M059J (cell line): ENCODE results near the gene THRSP. TPM values are rescaled to one million over a fixed set of nuclear protein-coding genes. Genes with fewer than 3 reads are reported as not detected.
A peak's percentile ranks its signal among the peaks of the same experiment; 100 is the strongest.
"Not testable (repeated sequence)": the region's sequence is repeated elsewhere in the genome, so short reads cannot be mapped to it uniquely, and the experiment has no call there.

Experiments
- DNase-seq: peaks from one replicate; pipeline ENCODE4 v3.0.0-alpha.2; 2012; ENCODE audit warnings: low read depth
- total RNA-seq: library from RNA; depleted of rRNA; stranded (reverse); fragments of >200 nt; shearing (Covaris generic); gene quantifications from 2 replicates; pipeline ENCODE4 v1.2.3, GENCODE V29; 2014

Gene THRSP
- total RNA-seq, 1 experiment from 2014 or later, result not detected

GRCh38 chr11:78066471-78066870, 2.8 kb downstream of the THRSP start:
- DNase-seq, result no peak

DNA sequence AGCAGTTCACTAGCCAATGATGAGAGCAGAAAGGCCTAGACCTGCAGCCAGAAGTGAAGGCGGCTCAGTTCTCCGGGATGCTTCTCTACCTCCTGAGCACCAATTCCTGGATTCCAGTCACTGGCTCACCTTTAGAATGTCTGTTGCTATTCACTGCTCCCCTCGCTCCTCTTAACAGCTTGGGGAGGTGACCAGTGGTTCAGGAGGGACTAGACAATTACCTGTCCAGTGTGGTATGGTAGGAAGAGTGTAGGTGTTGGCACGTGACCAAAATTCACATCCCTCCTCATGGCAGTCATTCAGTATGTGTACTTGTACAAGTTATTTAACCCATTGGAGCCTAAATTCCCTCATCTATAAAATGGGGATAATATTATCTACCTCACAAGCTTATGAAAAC, 4.0 kb downstream of the THRSP start:
- DNase-seq, result no peak

GRCh38 chr11:78069465-78069864, 5.8 kb downstream of the THRSP start:
- DNase-seq, result peak; percentile 45

DNA sequence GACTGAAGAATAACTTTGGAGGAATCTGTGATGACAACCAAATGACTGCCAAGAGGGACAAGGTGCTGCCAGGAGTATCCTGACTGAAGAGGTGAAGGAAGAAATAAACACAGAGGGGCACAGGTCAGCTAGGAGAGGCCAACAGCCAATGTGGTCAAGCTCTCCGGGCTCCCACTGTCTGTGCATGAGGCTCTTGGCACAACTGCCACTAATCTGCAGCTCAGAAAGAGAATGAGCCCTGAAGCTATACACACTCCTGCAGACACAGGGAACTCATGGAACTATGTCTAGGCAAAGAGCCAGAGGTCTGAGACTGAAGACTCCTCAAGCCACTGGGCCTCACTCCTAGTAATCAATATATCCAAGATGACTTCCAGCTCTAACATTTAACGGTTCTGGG, 7.0 kb downstream of the THRSP start:
- DNase-seq, result peak; percentile 60

- no peak for DNase-seq
Measured at GRCh38 chr11:78071717-78072116, 8.1 kb downstream of the THRSP start.

GRCh38 chr11:78072455-78072854, 8.8 kb downstream of the THRSP start:
- no peak for DNase-seq

GRCh38 chr11:78074756-78075155, 11.1 kb downstream of the THRSP start:
- no peak for DNase-seq

- no peak for DNase-seq
Measured at GRCh38 chr11:78076733-78077403, 13.2 kb downstream of the THRSP start.

- not testable (repeated sequence) for DNase-seq
Measured at GRCh38 chr11:78077592-78077991, 13.9 kb downstream of the THRSP start.

DNA sequence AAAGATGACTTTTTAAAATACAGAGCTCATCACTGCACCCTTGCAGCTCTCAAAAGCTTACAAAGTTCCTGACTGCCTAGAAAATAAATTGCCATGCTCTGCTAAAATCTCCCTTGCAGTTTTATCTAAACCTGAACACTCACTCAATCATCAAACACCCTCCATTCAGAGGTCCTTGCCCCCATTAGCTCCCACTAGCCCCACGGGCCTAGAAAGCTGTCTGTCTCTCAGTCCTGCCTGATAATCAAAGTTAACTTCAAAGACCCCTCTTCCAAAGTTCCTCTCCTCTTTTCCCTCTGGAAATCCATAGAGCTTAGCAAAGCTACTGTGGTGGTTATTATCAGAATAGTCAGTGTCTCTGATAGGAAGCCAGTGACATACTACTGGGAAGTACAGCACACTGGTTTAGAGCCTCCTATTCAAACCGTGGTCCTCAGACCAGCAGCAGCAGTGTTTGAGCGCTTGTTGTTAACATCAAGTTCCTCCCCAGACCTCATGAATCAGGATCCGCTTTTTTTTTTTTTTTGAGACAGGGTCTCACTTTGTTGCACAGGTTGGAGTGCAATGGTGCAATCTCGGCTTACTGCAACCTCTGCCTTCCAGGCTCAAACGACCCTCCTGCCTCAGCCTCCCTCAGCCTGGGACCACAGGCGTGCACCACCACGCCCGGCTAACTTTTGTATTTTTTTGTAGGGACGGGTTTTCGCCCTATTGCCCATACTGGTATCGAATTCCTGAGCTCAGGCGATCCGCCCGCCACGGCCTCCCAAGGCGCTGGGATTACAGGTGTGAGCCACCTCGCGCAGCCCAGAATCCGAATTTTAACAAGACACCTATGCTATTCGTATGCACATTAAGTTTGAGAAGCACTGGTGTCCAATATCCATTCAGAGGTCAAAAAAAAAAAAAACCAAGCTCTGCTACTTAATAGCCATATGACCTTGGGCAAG, 14.8 kb downstream of the THRSP start:
- DNase-seq, result no peak

- DNase-seq, result peak; percentile 78
Measured at GRCh38 chr11:78079232-78080083, 15.8 kb downstream of the THRSP start, which contains the start of gene NDUFC2. TSS of gene NDUFC2 (minus strand) at chr11:78079862. CDS start at chr11:78079744, 118 bp downstream.

DNA sequence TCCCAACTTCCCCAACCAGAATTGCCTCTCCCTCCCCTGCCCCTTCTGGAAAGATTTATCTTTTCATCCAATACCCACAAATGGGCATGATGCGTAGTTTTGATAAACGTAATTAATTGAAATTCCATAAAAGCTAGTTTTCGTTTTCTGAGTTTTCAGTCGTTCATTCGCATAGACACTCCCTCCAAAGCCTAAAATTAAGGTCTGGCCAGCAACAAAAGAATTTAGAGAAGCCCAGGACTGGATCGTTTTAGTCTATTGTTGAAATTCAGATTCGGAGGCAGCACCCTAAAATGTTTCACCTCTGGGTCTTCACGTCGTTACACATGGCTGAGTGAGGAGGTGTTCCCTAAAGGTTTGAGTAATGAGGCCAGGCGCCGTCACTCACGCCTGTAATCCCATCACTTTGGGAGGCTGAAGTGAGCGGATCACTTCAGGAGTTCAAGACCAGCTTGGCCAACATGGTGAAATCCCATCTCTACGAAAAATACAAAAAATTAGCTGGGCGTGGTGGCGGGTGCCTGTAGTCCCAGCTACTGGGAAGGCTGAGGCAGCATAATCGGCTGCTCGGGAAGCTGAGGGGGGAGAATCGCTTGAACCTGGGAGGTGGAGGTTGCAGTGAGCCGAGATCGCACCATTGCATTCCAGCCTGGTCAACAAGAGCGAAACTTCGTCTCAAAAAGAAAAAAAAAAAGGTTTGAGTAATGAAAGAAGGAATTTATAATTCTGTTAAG, 16.6 kb downstream of the THRSP start:
- DNase-seq, result peak; percentile 25

- peak; percentile 89 for DNase-seq
Measured at GRCh38 chr11:78080818-78081495, 17.3 kb downstream of the THRSP start.

- DNase-seq, result no peak
Measured at GRCh38 chr11:78081583-78081982, 17.9 kb downstream of the THRSP start.

DNA sequence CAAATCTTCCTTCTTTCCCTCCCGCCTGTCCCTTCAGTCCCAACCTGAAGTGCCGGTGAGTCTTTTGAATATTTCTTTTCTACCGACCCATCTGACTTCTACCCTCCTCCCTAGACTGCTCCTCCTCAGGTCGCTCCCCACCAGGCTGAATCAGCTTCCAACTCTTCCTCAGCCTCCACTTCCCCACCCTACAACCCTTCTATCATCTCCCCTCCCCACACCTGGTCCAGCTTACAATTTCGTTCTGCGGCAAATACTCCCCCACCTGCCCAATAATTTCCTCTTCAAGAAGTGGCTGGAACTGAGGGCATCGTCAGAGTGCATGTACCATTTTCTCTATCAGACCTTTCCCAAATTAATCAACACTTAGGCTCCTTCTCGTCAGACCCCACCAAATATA, 18.5 kb downstream of the THRSP start:
- DNase-seq, result no peak

DNA sequence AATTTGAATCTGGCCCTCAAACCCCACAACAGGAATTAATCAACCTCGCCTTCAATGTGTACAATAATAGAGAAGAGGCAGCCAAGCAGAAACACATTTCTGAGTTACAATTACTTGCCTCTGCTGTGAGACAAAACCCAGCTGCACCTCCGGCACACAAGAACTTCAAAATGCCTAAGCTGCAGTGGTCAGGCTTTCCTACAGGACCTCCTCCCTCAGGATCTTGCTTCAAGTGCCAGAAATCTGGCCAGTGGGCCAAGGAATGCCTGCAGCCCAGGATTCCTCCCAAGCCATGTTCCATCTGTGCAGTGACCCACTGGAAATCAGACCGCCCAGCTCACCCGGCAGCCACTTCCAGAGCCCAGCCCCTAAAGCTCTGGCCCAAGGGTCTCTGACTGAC, 19.4 kb downstream of the THRSP start:
- no peak for DNase-seq

- not testable (repeated sequence) for DNase-seq
Measured at GRCh38 chr11:78084506-78084905, 20.8 kb downstream of the THRSP start.

DNA sequence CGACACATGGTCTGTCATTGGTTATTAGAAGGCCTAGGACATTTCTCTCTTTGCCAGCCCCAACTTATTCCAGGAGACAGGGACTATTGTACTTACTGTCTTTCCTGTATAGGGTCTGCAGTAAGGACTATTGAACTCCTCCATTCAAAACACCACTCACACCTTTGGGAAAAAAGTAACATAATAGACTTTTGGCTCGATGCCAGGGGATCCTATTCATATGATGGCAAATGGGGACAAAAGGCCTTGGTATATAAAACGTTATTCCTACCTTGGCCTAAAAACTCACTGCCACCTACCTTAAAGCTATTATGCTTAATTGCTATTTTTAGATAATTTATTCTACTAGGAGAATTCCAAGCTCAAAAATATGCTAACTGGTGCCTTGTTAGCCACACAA, 22.3 kb downstream of the THRSP start:
- DNase-seq, result no peak

DNA sequence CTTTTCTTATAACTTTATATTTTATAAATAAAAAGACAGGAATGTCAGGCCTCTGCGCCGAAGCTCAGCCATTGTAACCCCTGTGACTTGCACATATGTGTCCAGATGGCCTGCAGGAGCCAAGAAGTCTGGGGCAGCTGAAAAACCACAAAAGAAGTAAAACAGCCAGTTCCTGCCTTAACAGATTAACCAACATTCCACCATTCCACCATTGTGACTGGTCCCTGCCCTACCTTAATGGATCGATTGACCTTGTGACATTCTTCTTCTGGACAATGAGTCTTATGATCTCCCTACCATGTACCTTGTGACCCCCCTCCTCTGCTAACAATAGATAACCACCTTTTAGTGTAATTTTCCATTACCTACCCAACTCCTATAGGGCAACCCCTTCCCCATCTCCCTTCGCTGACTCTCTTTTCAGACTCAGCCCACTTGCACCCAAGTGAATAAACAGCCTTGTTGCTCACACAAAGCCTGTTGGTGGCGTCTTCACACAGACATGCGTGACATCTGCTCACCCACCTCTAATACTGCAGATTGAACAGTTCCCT, 22.9 kb downstream of the THRSP start:
- peak; percentile 23 for DNase-seq

DNA sequence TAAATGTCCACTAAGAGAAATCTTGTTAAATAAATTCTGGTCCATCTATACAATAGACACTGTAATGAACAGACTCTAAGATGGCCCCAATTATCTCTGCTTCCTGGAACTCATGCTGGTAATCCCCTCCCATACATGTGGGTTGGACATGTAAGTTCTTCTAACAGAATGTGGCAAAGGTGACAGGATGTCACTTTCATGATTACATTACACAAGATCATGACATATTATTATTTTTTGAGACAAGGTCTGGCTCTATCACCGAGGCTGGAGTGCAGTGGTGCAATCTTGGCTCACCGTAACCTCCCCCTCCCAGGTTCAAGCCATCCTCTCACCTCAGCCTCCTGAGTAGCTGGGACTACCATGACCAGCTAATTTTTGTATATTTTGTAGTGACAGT, 30.6 kb downstream of the THRSP start:
- DNase-seq, result no peak
